Forelimb muscle (tissue), 1 donor: Measurements from ENCODE around the gene COL18A1. TPM values are rescaled to one million over a fixed set of nuclear protein-coding genes. Genes with fewer than 3 reads are reported as not detected.

Source experiments
- DNase-seq: peaks from one replicate; pipeline ENCODE4 v3.0.0-alpha.2; 2013; ENCODE audit warnings: low read depth
- polyA plus RNA-seq: library from polyadenylated mRNA; unstranded; fragments of 120-200 nt; gene quantifications from one replicate; pipeline ENCODE4 v1.2.1, GENCODE V29; 2013; ENCODE audit not compliant: insufficient read length

The COL18A1 gene
- polyA plus RNA-seq, 1 donor, result 73.4 TPM

- no peak for DNase-seq
Observed at GRCh38 chr21:45506241-45506817, 101.4 kb downstream of the COL18A1 start.

- DNase-seq, result no peak
Observed at GRCh38 chr21:45506836-45507522, 102.0 kb downstream of the COL18A1 start.

GRCh38 chr21:45507523-45507875 is 102.5 kb downstream of the COL18A1 start:
- no peak for DNase-seq

DNA sequence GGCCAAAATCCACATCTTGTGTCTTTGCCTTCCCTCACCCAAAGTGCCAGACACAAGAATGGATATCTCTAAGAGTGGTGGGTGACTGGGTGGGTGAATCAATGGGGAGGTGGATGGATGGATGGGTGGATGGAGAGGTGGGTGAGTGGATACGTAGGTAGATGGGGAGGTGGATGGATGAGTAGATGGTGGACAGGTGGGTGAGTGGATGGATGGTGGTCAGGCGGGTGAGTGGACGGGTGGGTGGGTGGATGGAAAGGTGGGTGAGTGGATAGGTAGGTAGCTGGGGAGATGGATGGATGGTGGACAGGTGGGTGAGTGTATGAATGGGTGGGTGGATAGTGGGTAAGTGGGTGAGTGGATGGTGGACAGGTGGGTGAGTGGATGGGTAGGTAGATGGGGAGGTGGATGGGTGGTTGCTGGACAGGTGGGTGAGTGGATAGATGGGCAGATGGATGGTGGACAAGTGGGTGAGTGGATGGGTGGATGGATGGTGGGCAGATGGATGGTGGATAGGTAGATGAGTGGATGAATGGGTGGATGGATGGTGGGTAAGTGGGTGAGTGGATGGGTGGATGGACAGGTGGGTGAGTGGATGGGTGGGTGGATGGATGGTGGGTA is 103.0 kb downstream of the COL18A1 start:
- no peak for DNase-seq

- no peak for DNase-seq
Observed at GRCh38 chr21:45508607-45509565, 103.9 kb downstream of the COL18A1 start.

DNA sequence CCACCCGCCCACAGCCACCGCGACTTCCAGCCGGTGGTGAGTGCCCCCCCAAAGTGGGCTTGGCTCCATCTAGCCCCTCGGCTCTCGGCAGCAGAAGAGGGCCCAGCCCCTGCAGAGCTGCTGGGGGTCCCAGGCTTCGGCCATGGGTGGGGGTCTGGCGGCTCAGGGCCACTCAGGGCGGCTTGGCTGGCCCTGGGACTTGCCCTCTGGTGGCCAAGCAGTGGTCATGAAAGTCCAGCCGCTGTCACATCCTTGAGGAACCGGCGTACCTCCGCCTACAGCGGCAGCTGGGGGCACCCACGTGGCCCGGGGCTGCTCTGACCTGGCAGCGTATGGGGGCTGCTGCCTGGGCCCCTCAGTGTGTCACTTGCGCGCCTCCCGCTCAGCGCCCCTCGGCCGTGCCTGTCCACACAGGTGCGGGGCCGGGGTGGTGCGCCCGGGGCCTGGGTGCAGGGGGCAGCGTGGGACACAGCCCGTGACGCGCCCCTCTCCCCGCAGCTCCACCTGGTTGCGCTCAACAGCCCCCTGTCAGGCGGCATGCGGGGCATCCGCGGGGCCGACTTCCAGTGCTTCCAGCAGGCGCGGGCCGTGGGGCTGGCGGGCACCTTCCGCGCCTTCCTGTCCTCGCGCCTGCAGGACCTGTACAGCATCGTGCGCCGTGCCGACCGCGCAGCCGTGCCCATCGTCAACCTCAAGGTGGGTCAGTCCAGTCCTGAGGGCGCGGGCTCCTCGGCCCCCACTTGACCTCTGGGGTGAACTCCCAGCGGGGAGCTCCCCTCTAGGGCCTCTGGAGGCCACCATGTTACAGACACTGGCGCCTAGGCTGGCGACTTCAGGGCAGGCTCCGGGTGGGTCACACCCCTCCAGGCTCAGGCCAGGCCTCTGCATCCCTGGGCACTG is 104.9 kb downstream of the COL18A1 start:
- no peak for DNase-seq

- DNase-seq, result no peak
Observed at GRCh38 chr21:45510466-45510955, 105.5 kb downstream of the COL18A1 start.

GRCh38 chr21:45511007-45511406 is 106.0 kb downstream of the COL18A1 start:
- no peak for DNase-seq

- no peak for DNase-seq
Observed at GRCh38 chr21:45511661-45512431, 106.9 kb downstream of the COL18A1 start.

DNA sequence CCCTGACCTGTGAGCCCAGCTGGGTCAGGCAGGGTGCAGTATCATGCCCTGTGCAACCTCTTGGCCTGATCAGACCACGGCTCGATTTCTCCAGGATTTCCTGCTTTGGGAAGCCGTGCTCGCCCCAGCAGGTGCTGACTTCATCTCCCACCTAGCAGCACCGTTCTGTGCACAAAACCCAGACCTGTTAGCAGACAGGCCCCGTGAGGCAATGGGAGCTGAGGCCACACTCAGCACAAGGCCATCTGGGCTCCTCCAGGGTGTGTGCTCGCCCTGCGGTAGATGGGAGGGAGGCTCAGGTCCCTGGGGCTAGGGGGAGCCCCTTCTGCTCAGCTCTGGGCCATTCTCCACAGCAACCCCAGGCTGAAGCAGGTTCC is 107.6 kb downstream of the COL18A1 start:
- no peak for DNase-seq

GRCh38 chr21:45513003-45513717 is 108.2 kb downstream of the COL18A1 start:
- no peak for DNase-seq

GRCh38 chr21:45513741-45514310 is 108.9 kb downstream of the COL18A1 start:
- no peak for DNase-seq

- no peak for DNase-seq
Observed at GRCh38 chr21:45514311-45515021, 109.5 kb downstream of the COL18A1 start.

GRCh38 chr21:45515241-45516061 is 110.5 kb downstream of the COL18A1 start:
- no peak for DNase-seq

DNA sequence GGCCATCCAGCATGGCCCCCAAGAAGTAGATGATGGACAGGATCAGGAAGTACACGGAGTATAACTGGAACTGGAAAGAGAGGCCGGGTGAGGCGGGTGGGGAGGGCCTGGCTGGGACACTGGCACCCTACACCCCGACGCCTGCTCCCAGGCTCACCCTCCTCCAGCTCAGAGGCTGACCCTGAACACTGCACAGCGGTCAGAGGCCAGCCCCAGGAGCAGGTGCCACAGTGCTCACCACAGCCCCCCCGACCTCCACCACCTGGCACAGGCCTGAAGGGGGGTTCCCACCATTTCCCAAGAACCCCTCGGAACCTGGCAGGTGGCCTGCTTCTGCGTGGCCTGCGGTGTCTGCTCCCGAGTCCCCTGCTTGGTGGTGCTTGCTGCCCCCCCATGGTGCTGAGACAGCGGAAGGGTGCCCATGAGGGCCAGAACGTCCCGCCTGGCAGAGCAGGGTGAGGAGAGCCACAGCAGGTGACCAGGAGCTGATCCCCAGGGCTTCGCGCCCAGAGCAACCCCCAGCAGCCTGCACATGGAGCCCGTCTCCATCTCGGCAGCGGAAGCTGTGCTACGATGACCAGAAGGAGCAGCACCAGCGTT is 111.2 kb downstream of the COL18A1 start:
- DNase-seq, result no peak

GRCh38 chr21:45516671-45517151 is 111.7 kb downstream of the COL18A1 start:
- DNase-seq, result no peak
